Calu3 (cell line): Measurements from ENCODE around the gene SPATS2L. TPM values are rescaled to one million over a fixed set of nuclear protein-coding genes. Genes with fewer than 3 reads are reported as not detected.

Source experiments
- BruUV-seq: library from RNA; stranded (reverse); fragments of 400-500 nt; replicated peaks from 2 replicates; lab custom pipeline; 2021; lab: Mats Ljungman, UMichigan
- CTCF ChIA-PET: fragments of 300-600 bp; sonication (Branson Sonifier 250); formaldehyde crosslinking; loops from one replicate; lab custom pipeline; 2022; ENCODE audit warnings: antibody characterized with exemption; lab: Charles Lee
- DNase-seq: peaks from one replicate; pipeline ENCODE4 v3.0.0; 2022
- H3K27ac Mint-ChIP-seq: one replicate; pipeline ENCODE4 v1.8.0; 2022; ENCODE audit warnings: mixed read lengths; ENCODE audit not compliant: unreplicated experiment
- H3K27me3 Mint-ChIP-seq: one replicate; pipeline ENCODE4 v1.8.0; 2022; ENCODE audit warnings: mixed read lengths; ENCODE audit not compliant: unreplicated experiment
- H3K36me3 Mint-ChIP-seq: one replicate; pipeline ENCODE4 v1.8.0; 2022; ENCODE audit warnings: mild to moderate bottlenecking, moderate library complexity, mixed read lengths; ENCODE audit not compliant: insufficient read depth, unreplicated experiment
- H3K4me1 Mint-ChIP-seq: one replicate; pipeline ENCODE4 v1.8.0; 2022; ENCODE audit warnings: mild to moderate bottlenecking, low read depth, mixed read lengths; ENCODE audit not compliant: unreplicated experiment
- H3K4me3 Mint-ChIP-seq: one replicate; pipeline ENCODE4 v1.8.0; 2022; ENCODE audit warnings: mild to moderate bottlenecking, low read depth, moderate library complexity, mixed read lengths; ENCODE audit not compliant: unreplicated experiment
- H3K9me3 Mint-ChIP-seq: one replicate; pipeline ENCODE4 v1.8.0; 2022; ENCODE audit warnings: low read depth, mixed read lengths; ENCODE audit not compliant: unreplicated experiment
- intact Hi-C: fragments of 100-400 bp; cut with micrococcal nuclease; formaldehyde crosslinking; loops from one replicate; pipeline ENCODE4 v1.10.0; 2022; ENCODE audit not compliant: unreplicated experiment
- total RNA-seq: library from RNA; stranded (reverse); gene quantifications from 2 replicates; pipeline ENCODE4 v1.2.3, GENCODE V29; 2022
- TF ChIP-seq, protein P1 (sequence below): fragments of 200-600 bp; IDR thresholded peaks from one replicate; pipeline ENCODE4 v1.8.0; 2022; ENCODE audit warnings: antibody characterized with exemption; ENCODE audit not compliant: unreplicated experiment

Gene SPATS2L
- total RNA-seq, 1 experiment from 2014 or later, result 378 TPM

DNA sequence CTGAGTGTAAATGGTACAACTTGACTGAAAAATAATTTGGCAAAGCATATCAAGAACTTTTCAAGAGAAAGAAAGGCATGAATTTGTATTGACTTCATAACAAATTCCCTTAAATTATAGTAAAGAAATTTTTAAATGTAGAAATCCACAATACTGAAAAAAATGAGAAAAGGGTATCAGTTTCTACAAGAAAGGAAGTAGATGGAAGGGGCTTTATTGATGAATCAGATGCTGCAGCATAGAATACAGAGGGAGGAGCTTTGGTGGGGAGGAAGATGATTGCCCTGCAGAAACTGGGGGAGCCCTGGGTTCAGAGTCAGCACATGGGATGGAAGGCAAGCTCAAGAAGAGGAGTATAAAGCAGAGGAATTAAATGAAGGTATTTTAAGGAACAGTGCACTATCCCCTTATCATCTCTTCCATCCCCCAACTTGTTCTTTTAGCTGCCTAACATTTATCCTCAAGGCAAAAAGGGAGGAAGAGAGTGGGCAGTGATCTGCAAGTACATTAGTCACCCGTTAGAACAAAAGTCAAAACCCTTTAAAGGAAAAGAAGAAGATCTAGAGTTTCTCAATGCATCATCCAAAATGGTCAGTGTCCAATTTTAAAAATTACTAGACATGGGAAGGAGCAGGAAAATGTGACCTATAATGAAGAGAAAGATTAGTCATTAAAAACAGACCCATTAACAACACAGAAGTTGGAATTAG is 125.7 kb downstream of the SPATS2L start:
- intact Hi-C loops, result no loop called here
- no peaks in the 10 kb centered on the region for H3K9me3 Mint-ChIP-seq
- H3K27ac Mint-ChIP-seq, result peak overlapping the region; percentile 0
- H3K27me3 Mint-ChIP-seq, result no peaks in the 10 kb centered on the region
- H3K4me1 Mint-ChIP-seq, result peaks cover 13% of the 10 kb centered on the region
- H3K4me3 Mint-ChIP-seq, result no peak overlapping the region
- TF ChIP-seq, protein P1, sequence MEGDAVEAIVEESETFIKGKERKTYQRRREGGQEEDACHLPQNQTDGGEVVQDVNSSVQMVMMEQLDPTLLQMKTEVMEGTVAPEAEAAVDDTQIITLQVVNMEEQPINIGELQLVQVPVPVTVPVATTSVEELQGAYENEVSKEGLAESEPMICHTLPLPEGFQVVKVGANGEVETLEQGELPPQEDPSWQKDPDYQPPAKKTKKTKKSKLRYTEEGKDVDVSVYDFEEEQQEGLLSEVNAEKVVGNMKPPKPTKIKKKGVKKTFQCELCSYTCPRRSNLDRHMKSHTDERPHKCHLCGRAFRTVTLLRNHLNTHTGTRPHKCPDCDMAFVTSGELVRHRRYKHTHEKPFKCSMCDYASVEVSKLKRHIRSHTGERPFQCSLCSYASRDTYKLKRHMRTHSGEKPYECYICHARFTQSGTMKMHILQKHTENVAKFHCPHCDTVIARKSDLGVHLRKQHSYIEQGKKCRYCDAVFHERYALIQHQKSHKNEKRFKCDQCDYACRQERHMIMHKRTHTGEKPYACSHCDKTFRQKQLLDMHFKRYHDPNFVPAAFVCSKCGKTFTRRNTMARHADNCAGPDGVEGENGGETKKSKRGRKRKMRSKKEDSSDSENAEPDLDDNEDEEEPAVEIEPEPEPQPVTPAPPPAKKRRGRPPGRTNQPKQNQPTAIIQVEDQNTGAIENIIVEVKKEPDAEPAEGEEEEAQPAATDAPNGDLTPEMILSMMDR, result no peak
- H3K36me3 Mint-ChIP-seq, result peaks cover 17% of the 10 kb centered on the region
- CTCF ChIA-PET, result interaction anchor here (0.5 kb wide), 1 partner anchor 59 kb away, joined by 4 read pairs; no protein-coding TSS in a partner anchor
- no TSS peak for BruUV-seq
- no peak for DNase-seq

DNA sequence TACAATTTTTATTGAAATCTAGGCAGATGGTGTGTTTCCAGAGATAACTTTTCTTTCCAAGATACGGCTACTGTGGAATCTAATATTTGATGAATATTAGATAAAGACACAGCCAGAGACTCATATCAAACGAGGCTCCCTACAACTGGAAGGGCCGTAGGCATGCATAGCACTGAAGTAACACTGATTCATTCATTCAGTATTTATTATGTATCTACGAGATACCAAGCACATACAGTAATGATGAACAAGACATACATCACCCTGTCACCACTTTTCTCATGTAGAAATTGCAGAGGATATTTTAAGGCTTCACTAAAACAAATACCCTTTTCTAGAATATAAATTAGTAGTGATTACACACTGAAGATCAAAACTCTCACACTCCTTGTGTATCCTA is 128.9 kb downstream of the SPATS2L start:
- no peaks in the 10 kb centered on the region for H3K27me3 Mint-ChIP-seq
- peaks cover 16% of the 10 kb centered on the region for H3K4me1 Mint-ChIP-seq
- H3K36me3 Mint-ChIP-seq, result peaks cover 32% of the 10 kb centered on the region
- H3K27ac Mint-ChIP-seq, result no peak overlapping the region
- intact Hi-C loops, result no loop called here
- no TSS peak for BruUV-seq
- CTCF ChIA-PET, result no interaction called here
- no peak overlapping the region for H3K4me3 Mint-ChIP-seq
- no peak for DNase-seq
- no peaks in the 10 kb centered on the region for H3K9me3 Mint-ChIP-seq
- TF ChIP-seq, protein P1, result no peak

DNA sequence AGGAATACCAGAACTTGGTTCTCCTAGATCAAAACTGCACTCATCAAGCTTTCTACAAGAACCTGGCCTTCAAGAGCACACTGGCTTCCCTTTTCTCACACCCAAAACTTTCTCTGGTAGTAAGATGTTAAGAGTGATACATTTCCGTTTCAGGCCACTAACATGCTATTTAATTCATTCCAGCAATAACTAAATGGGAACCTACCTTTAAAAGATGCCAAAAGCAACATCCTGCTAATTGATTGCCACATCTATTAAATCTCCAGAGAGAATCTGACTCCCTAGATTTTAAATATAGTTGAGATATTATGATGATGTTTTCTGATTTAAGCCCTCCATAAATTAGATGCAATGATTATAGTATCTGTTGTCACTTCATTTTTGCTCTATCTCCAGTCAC is 131.8 kb downstream of the SPATS2L start:
- no peak overlapping the region for H3K27ac Mint-ChIP-seq
- peaks cover 39% of the 10 kb centered on the region for H3K36me3 Mint-ChIP-seq
- no peaks in the 10 kb centered on the region for H3K27me3 Mint-ChIP-seq
- BruUV-seq, result no TSS peak
- CTCF ChIA-PET, result no interaction called here
- DNase-seq, result no peak
- H3K4me3 Mint-ChIP-seq, result no peak overlapping the region
- H3K9me3 Mint-ChIP-seq, result no peaks in the 10 kb centered on the region
- TF ChIP-seq, protein P1, result no peak
- intact Hi-C loops, result no loop called here
- peaks cover 17% of the 10 kb centered on the region for H3K4me1 Mint-ChIP-seq

DNA sequence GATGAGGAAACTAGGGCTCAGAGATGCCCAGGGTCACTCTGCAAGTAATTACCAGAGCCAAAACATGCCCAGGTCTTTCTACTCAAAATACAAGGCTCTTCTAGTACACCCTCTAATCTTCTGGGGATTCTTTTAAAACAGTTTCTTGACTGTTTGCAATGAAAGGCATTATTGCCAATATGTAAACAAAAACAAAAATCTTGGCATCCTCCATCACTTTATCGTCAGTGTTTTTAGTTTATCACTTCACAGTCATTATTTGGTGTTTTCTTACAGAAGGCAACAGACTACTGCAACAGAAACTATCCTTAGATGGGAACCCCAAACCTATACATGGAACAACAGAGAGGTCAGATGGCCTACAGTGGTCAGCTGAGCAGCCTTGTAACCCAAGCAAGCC is 132.4 kb downstream of the SPATS2L start:
- Mint-ChIP-seq H3K27me3 (no peaks in the 10 kb centered on the region), H3K4me3 (no peak overlapping the region), H3K4me1 (peaks cover 17% of the 10 kb centered on the region), H3K9me3 (no peaks in the 10 kb centered on the region), H3K36me3 (peaks cover 45% of the 10 kb centered on the region), H3K27ac (peak overlapping the region; percentile 67)
- intact Hi-C loops, result no loop called here
- CTCF ChIA-PET, result no interaction called here
- DNase-seq, result no peak
- no TSS peak for BruUV-seq
- TF ChIP-seq, protein P1, result no peak
